A673 (cell line): ENCODE data around the gene GPR158.

ENCODE experiments used
- CTCF ChIP-seq: fragments of 300-800, 200-600 bp; sonication (generic); conservative IDR thresholded peaks from 2 replicates; pipeline ENCODE4 v1.5.1; 2017; ENCODE audit warnings: low read depth, mild to moderate bottlenecking, antibody characterized with exemption, low read length, moderate library complexity, mixed read lengths
- EZH2 ChIP-seq: fragments of 200-600 bp; sonication (generic); IDR thresholded peaks from 2 replicates; pipeline ENCODE4 v1.6.1; 2017; ENCODE audit warnings: borderline replicate concordance, low read depth, mild to moderate bottlenecking, mixed read lengths, antibody characterized with exemption, low read length; ENCODE audit not compliant: poor library complexity, severe bottlenecking

DNA sequence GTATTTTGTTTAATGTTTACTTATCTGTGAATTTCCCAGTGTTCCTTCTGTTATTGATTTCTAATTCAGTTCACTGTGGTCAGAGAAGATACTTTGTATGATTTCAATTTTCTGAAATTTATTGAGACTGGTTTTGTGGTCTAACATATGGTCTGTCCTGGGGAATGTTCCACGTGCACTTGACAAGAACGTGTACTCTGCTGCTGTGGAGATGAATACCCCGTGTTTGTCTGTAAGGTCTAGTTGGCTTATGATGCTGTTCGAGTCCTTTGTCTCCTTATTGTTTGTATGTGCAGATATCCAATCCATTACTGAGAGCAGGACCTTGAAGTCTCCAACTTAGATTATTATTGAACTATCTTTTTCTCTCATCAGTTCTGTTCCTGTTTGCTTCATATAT lies 387.7 kb downstream of the GPR158 start:
- TF ChIP-seq CTCF (no peak), EZH2 (no peak)
